ENCODE measurements around the gene DAPP1.

DNA sequence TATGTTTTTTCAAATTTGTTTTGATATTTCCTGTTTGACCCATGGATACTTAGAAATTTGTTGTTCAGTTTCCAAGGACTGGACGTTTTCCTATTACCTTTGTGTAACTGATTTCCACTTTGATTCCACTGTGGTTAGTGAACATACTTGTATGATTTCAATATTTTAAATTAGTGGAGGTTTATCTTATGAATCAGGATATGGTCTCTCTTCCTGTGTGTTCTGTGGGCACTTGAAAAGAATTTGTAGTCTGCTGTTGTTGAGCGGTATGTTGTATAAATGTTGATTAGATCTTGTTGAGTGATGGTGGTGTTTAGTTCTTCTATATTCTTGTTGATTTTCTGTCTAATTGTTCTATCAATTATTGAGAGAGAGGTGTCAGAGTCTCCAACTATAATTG lies 98.8 kb downstream of the DAPP1 start:
- TF ChIP-seq, protein P1, sequence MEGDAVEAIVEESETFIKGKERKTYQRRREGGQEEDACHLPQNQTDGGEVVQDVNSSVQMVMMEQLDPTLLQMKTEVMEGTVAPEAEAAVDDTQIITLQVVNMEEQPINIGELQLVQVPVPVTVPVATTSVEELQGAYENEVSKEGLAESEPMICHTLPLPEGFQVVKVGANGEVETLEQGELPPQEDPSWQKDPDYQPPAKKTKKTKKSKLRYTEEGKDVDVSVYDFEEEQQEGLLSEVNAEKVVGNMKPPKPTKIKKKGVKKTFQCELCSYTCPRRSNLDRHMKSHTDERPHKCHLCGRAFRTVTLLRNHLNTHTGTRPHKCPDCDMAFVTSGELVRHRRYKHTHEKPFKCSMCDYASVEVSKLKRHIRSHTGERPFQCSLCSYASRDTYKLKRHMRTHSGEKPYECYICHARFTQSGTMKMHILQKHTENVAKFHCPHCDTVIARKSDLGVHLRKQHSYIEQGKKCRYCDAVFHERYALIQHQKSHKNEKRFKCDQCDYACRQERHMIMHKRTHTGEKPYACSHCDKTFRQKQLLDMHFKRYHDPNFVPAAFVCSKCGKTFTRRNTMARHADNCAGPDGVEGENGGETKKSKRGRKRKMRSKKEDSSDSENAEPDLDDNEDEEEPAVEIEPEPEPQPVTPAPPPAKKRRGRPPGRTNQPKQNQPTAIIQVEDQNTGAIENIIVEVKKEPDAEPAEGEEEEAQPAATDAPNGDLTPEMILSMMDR (conservative IDR thresholded peaks at IDR 0.05; ENCODE audit: low read length): no peak
- TF ChIP-seq EZH2phosphoT487 (IDR thresholded peaks at IDR 0.05; ENCODE audit: borderline replicate concordance, low read depth, low read length): no peak
